ENCODE results near the gene ZNF730. TPM values are rescaled to one million over a fixed set of nuclear protein-coding genes. Genes with fewer than 3 reads are reported as not detected.
"Not testable (repeated sequence)": the region's sequence is repeated elsewhere in the genome, so short reads cannot be mapped to it uniquely, and the experiment has no call there.

The ZNF730 gene
- total RNA-seq, 5 donors from 2014 or later (not counting 1 experiment from before 2014, with no cell fraction given): 0.09 to 0.20 TPM; not detected in 3

- Histone ChIP-seq H3K27ac (ENCODE audit: low read length) (no peak overlapping the region), H3K4me1 (ENCODE audit: control insufficient read depth in 1 of 2, extremely low read depth in 1 of 2, insufficient read depth in 2 of 2, low read length in 2 of 2) (no peaks in the 10 kb centered on the region), H3K9me3 (no peaks in the 10 kb centered on the region), H3K36me3 (ENCODE audit: control insufficient read depth in 2 of 2, extremely low read depth in 1 of 2, insufficient read depth in 1 of 2, low read length in 1 of 2) (no peaks in the 10 kb centered on the region), H3K4me3 (ENCODE audit: control insufficient read depth in 1 of 2, extremely low read depth in 1 of 2, low read length in 1 of 2) (no peak overlapping the region), H3K27me3 (replicated peaks in 1 of 2; ENCODE audit: control insufficient read depth in 2 of 2, extremely low read depth in 1 of 2, insufficient read depth in 2 of 2, low read length in 1 of 2) (no peaks in the 10 kb centered on the region)
- DNase-seq: no peak
- POLR2A ChIA-PET: no interaction called here
- Mint-ChIP-seq H3K4me3 (no peak overlapping the region), H3K36me3 (no peaks in the 10 kb centered on the region), H3K4me1 (no peaks in the 10 kb centered on the region), H3K27me3 (no peaks in the 10 kb centered on the region), H3K27ac (no peak overlapping the region), H3K9me3 (peaks cover 15 to 60% (median 36%) of the 10 kb centered on the region in 3 donors)
- no peak for ATAC-seq (replicated peaks in 1 of 4)
- CTCF ChIA-PET: no interaction called here
- WGBS (ENCODE audit: insufficient coverage): no CpG with 5 or more reads among the region's 3 CpGs
Measured at GRCh38 chr19:23145617-23146415, 29.0 kb downstream of the ZNF730 start.

- no peaks in the 10 kb centered on the region for H3K36me3 Mint-ChIP-seq
- CTCF ChIA-PET: no interaction called here
- 95% methylated on average over 20 of the region's 23 CpGs for WGBS (ENCODE audit: insufficient coverage)
- H3K4me1 Mint-ChIP-seq: no peaks in the 10 kb centered on the region
- H3K9me3 Mint-ChIP-seq: peaks cover 18 to 37% (median 35%) of the 10 kb centered on the region in 3 donors
- H3K9me3 ChIP-seq: no peaks in the 10 kb centered on the region
- H3K27me3 ChIP-seq (replicated peaks in 1 of 2; ENCODE audit: control insufficient read depth in 2 of 2, extremely low read depth in 1 of 2, insufficient read depth in 2 of 2, low read length in 1 of 2): no peaks in the 10 kb centered on the region
- H3K27ac Mint-ChIP-seq: no peak overlapping the region
- H3K4me3 Mint-ChIP-seq: no peak overlapping the region
- POLR2A ChIA-PET: no interaction called here
- no peaks in the 10 kb centered on the region for H3K4me1 ChIP-seq (ENCODE audit: control insufficient read depth in 1 of 2, extremely low read depth in 1 of 2, insufficient read depth in 2 of 2, low read length in 2 of 2)
- peaks cover 0 to 1% of the 10 kb centered on the region in 2 donors for H3K27me3 Mint-ChIP-seq
- DNase-seq (no peak), ATAC-seq (replicated peaks in 1 of 4) (no peak)
- no peaks in the 10 kb centered on the region for H3K36me3 ChIP-seq (ENCODE audit: control insufficient read depth in 2 of 2, extremely low read depth in 1 of 2, insufficient read depth in 1 of 2, low read length in 1 of 2)
- no peak overlapping the region for H3K4me3 ChIP-seq (ENCODE audit: control insufficient read depth in 1 of 2, extremely low read depth in 1 of 2, low read length in 1 of 2)
- H3K27ac ChIP-seq (ENCODE audit: low read length): no peak overlapping the region
Measured at GRCh38 chr19:23160766-23161165, 43.9 kb downstream of the ZNF730 start.

- POLR2A ChIA-PET; H3K27ac Mint-ChIP-seq; H3K4me3 ChIP-seq (ENCODE audit: control insufficient read depth in 1 of 2, extremely low read depth in 1 of 2, low read length in 1 of 2); DNase-seq; H3K4me1 ChIP-seq (ENCODE audit: control insufficient read depth in 1 of 2, extremely low read depth in 1 of 2, insufficient read depth in 2 of 2, low read length in 2 of 2); H3K36me3 ChIP-seq (ENCODE audit: control insufficient read depth in 2 of 2, extremely low read depth in 1 of 2, insufficient read depth in 1 of 2, low read length in 1 of 2); H3K4me1 Mint-ChIP-seq; H3K9me3 ChIP-seq; H3K27ac ChIP-seq (ENCODE audit: low read length); CTCF ChIA-PET; H3K27me3 ChIP-seq (replicated peaks in 1 of 2; ENCODE audit: control insufficient read depth in 2 of 2, extremely low read depth in 1 of 2, insufficient read depth in 2 of 2, low read length in 1 of 2); H3K27me3 Mint-ChIP-seq; ATAC-seq (replicated peaks in 1 of 4); H3K36me3 Mint-ChIP-seq; H3K4me3 Mint-ChIP-seq: not testable (repeated sequence)
- H3K9me3 Mint-ChIP-seq: peaks cover 2 to 10% (median 4%) of the 10 kb centered on the region in 3 donors
- 7% methylated on average over 4 of the region's 9 CpGs for WGBS (ENCODE audit: insufficient coverage)
Measured at GRCh38 chr19:23168286-23168685, 51.5 kb downstream of the ZNF730 start.

- H3K4me1 Mint-ChIP-seq: no peaks in the 10 kb centered on the region
- H3K27ac Mint-ChIP-seq: no peak overlapping the region
- Histone ChIP-seq H3K36me3 (ENCODE audit: control insufficient read depth in 2 of 2, extremely low read depth in 1 of 2, insufficient read depth in 1 of 2, low read length in 1 of 2) (no peaks in the 10 kb centered on the region), H3K27me3 (replicated peaks in 1 of 2; ENCODE audit: control insufficient read depth in 2 of 2, extremely low read depth in 1 of 2, insufficient read depth in 2 of 2, low read length in 1 of 2) (no peaks in the 10 kb centered on the region), H3K4me3 (ENCODE audit: control insufficient read depth in 1 of 2, extremely low read depth in 1 of 2, low read length in 1 of 2) (no peak overlapping the region), H3K4me1 (ENCODE audit: control insufficient read depth in 1 of 2, extremely low read depth in 1 of 2, insufficient read depth in 2 of 2, low read length in 2 of 2) (no peaks in the 10 kb centered on the region), H3K9me3 (no peaks in the 10 kb centered on the region), H3K27ac (ENCODE audit: low read length) (no peak overlapping the region)
- POLR2A ChIA-PET: no interaction called here
- peaks cover 8 to 19% (median 12%) of the 10 kb centered on the region in 3 donors for H3K9me3 Mint-ChIP-seq
- ATAC-seq (replicated peaks in 1 of 4) (no peak), DNase-seq (no peak)
- WGBS (ENCODE audit: insufficient coverage): 100% methylated on average over 4 of the region's 11 CpGs
- CTCF ChIA-PET: interaction anchor here in 1 of 2 donors (0.5 kb wide), 1 partner anchor 301 kb away, joined by 3 read pairs; no protein-coding TSS in a partner anchor
- H3K4me3 Mint-ChIP-seq: no peak overlapping the region
- peaks cover 0 to 8% of the 10 kb centered on the region in 2 donors for H3K27me3 Mint-ChIP-seq
- H3K36me3 Mint-ChIP-seq: no peaks in the 10 kb centered on the region
Measured at GRCh38 chr19:23183251-23183650, 66.4 kb downstream of the ZNF730 start.

- 76% methylated on average over 7 of the region's 9 CpGs for WGBS (ENCODE audit: insufficient coverage)
- Mint-ChIP-seq H3K4me1 (no peaks in the 10 kb centered on the region), H3K27ac (no peak overlapping the region), H3K9me3 (peaks cover 3 to 15% (median 7%) of the 10 kb centered on the region in 3 donors), H3K4me3 (no peak overlapping the region), H3K27me3 (no peaks in the 10 kb centered on the region), H3K36me3 (no peaks in the 10 kb centered on the region)
- ATAC-seq (replicated peaks in 1 of 4) (no peak), DNase-seq (no peak)
- no peaks in the 10 kb centered on the region for H3K4me1 ChIP-seq (ENCODE audit: control insufficient read depth in 1 of 2, extremely low read depth in 1 of 2, insufficient read depth in 2 of 2, low read length in 2 of 2)
- no peaks in the 10 kb centered on the region for H3K36me3 ChIP-seq (ENCODE audit: control insufficient read depth in 2 of 2, extremely low read depth in 1 of 2, insufficient read depth in 1 of 2, low read length in 1 of 2)
- ChIA-PET CTCF (no interaction called here), POLR2A (no interaction called here)
- no peaks in the 10 kb centered on the region for H3K27me3 ChIP-seq (replicated peaks in 1 of 2; ENCODE audit: control insufficient read depth in 2 of 2, extremely low read depth in 1 of 2, insufficient read depth in 2 of 2, low read length in 1 of 2)
- no peaks in the 10 kb centered on the region for H3K9me3 ChIP-seq
- H3K4me3 ChIP-seq (ENCODE audit: control insufficient read depth in 1 of 2, extremely low read depth in 1 of 2, low read length in 1 of 2): no peak overlapping the region
- H3K27ac ChIP-seq (ENCODE audit: low read length): no peak overlapping the region
Measured at GRCh38 chr19:23190341-23190740, 73.5 kb downstream of the ZNF730 start.

Other genes starting within 250 kb of the ZNF730 start
- gene ZNF728, start 113.8 kb upstream of the ZNF730 start, total RNA-seq: not detected
- 1 to 10 TPM; 3.3 to 6.5 (median 6.0) TPM for gene ZNF724, start 133.4 kb downstream of the ZNF730 start, total RNA-seq